A549 (cell line): ENCODE data around the gene ARHGDIB.

Experiments
- EP300 ChIP-seq, 2 experiments: fragments of >200 bp; sonication (Bioruptor Twin); formaldehyde crosslinking; IDR thresholded peaks; 2 replicates in 1 of 2; 3 replicates in 1 of 2; pipeline ENCODE4 v1.6.1; 2016 to 2017
- MAFK ChIP-seq: fragments of 450-650 bp; IDR thresholded peaks from 2 replicates; pipeline ENCODE4 v1.6.1; 2014; ENCODE audit not compliant: partially characterized antibody
- NFE2L2 ChIP-seq: fragments of 150-350 bp; conservative IDR thresholded peaks from 2 replicates; pipeline ENCODE4 v1.6.1; 2014; ENCODE audit warnings: low read length
- PHF8 ChIP-seq: fragments of 200-600 bp; sonication (generic); IDR thresholded peaks from 2 replicates; pipeline ENCODE4 v1.6.1; 2016; ENCODE audit warnings: low read depth, mild to moderate bottlenecking, antibody characterized with exemption, moderate library complexity, borderline replicate concordance
- POLR2A ChIP-seq: IDR thresholded peaks from 2 replicates; pipeline ENCODE4 v1.6.1; 2012; ENCODE audit warnings: mild to moderate bottlenecking, low read length
- RAD21 ChIP-seq, 2 experiments: fragments of >200 bp in 1 of 2; sonication (Bioruptor Twin) in 1 of 2; formaldehyde crosslinking in 1 of 2; IDR thresholded peaks in 1 of 2; conservative IDR thresholded peaks in 1 of 2; 2 replicates in 1 of 2; 3 replicates in 1 of 2; pipeline ENCODE4 v1.6.1; 2012 to 2018; ENCODE audit warnings: inconsistent platforms in 1 of 2
- SREBF2 ChIP-seq: fragments of 450-650 bp; IDR thresholded peaks from 2 replicates; pipeline ENCODE4 v1.6.1; 2014; ENCODE audit warnings: mild to moderate bottlenecking, moderate library complexity
- ZC3H11A ChIP-seq: fragments of 450-650 bp; IDR thresholded peaks from 2 replicates; pipeline ENCODE4 v1.6.1; 2014; ENCODE audit warnings: antibody characterized with exemption, mild to moderate bottlenecking
- TF ChIP-seq, protein P1 (sequence below): fragments of 450-650 bp; IDR thresholded peaks from 2 replicates; pipeline ENCODE4 v1.6.1; 2014; ENCODE audit warnings: antibody characterized with exemption

DNA sequence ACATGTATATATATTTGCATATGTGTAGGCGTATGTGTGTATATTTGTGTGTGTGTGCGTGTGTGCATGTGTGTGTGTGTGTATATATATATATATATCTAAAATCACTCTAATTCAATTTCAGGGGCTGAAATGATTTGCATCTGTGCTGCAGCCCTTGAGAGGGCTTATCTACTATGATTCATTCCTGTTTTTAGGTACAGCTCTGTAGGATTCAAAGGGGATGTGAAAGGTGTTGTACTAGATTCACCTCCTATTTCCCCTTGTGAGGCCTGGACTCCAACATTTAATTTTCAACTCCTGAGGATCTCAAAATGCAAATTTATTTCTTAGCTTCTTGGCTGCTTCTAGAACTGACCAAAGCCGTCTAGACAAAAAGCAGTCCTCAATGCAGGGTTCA is 34.1 kb downstream of the ARHGDIB start:
- TF ChIP-seq NFE2L2 = no peak
- no peak for TF ChIP-seq RAD21 (conservative IDR thresholded peaks at IDR 0.05 in 1 of 2, IDR thresholded peaks at IDR 0.05 in 1 of 2)
- no peak for TF ChIP-seq SREBF2
- TF ChIP-seq ZC3H11A = no peak
- no peak for TF ChIP-seq MAFK
- no peak for TF ChIP-seq PHF8
- no peak for TF ChIP-seq POLR2A
- TF ChIP-seq, protein P1, sequence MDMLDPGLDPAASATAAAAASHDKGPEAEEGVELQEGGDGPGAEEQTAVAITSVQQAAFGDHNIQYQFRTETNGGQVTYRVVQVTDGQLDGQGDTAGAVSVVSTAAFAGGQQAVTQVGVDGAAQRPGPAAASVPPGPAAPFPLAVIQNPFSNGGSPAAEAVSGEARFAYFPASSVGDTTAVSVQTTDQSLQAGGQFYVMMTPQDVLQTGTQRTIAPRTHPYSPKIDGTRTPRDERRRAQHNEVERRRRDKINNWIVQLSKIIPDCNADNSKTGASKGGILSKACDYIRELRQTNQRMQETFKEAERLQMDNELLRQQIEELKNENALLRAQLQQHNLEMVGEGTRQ = no peak
- no peak for TF ChIP-seq EP300 (IDR thresholded peaks at IDR 0.05)
